HepG2 (cell line): ENCODE data around the gene EFCAB8. TPM values are rescaled to one million over a fixed set of nuclear protein-coding genes. Genes with fewer than 3 reads are reported as not detected.
A peak's percentile ranks its signal among the peaks of the same experiment; 100 is the strongest.

Experiments
- ARID5B ChIP-seq: IDR thresholded peaks from 2 replicates; pipeline ENCODE4 v1.4.0; 2020; ENCODE audit warnings: mild to moderate bottlenecking, missing genetic modification reagents
- DNMT3B ChIP-seq: conservative IDR thresholded peaks from 2 replicates; pipeline ENCODE4 v1.6.1; 2016; ENCODE audit warnings: missing biosample characterization, control low read depth
- FOSL1 ChIP-seq: sonication (generic); formaldehyde crosslinking; IDR thresholded peaks from 2 replicates; pipeline ENCODE4 v1.9.0; 2021; ENCODE audit warnings: missing genetic modification reagents, borderline replicate concordance
- IKZF4 ChIP-seq: sonication (generic); formaldehyde crosslinking; IDR thresholded peaks from 2 replicates; pipeline ENCODE4 v1.5.1; 2020; ENCODE audit warnings: borderline replicate concordance, mild to moderate bottlenecking, low read depth, missing genetic modification reagents; ENCODE audit errors: not compliant biosample characterization
- MIXL1 ChIP-seq: IDR thresholded peaks from 2 replicates; pipeline ENCODE4 v1.6.1; 2016
- MTERF4 ChIP-seq: sonication (generic); formaldehyde crosslinking; IDR thresholded peaks from 2 replicates; pipeline ENCODE4 v1.8.0; 2023; ENCODE audit warnings: mild to moderate bottlenecking, missing genetic modification reagents
- POLR2AphosphoS5 ChIP-seq: IDR thresholded peaks from 2 replicates; pipeline ENCODE4 v1.6.1; 2012; ENCODE audit warnings: low read depth, low read length
- PPARG ChIP-seq: conservative IDR thresholded peaks from 2 replicates; pipeline ENCODE4 v1.6.1; 2016; ENCODE audit warnings: missing biosample characterization, missing genetic modification reagents
- RARA ChIP-seq: IDR thresholded peaks from 2 replicates; pipeline ENCODE4 v1.6.1; 2016; ENCODE audit warnings: missing genetic modification reagents, missing compliant biosample characterization
- RXRA ChIP-seq: sonication (generic); formaldehyde crosslinking; IDR thresholded peaks from 2 replicates; pipeline ENCODE4 v1.5.1; 2020; ENCODE audit warnings: missing genetic modification reagents
- SETDB1 ChIP-seq: sonication (generic); formaldehyde crosslinking; IDR thresholded peaks from 2 replicates; pipeline ENCODE4 v1.5.1; 2020; ENCODE audit warnings: missing genetic modification reagents, mild to moderate bottlenecking, borderline replicate concordance
- SNAPC2 ChIP-seq: sonication (generic); formaldehyde crosslinking; IDR thresholded peaks from 2 replicates; pipeline ENCODE4 v1.8.1; 2022; ENCODE audit warnings: mild to moderate bottlenecking, missing genetic modification reagents
- TOE1 ChIP-seq: sonication (generic); formaldehyde crosslinking; IDR thresholded peaks from 2 replicates; pipeline ENCODE4 v1.4.0; 2020; ENCODE audit warnings: mild to moderate bottlenecking, missing genetic modification reagents
- USF2 ChIP-seq, 2 experiments: sonication (generic) in 1 of 2; formaldehyde crosslinking in 1 of 2; IDR thresholded peaks; 2 replicates each; pipeline versions ENCODE4 v1.5.1 to v1.6.1; 2011 to 2020; ENCODE audit warnings: borderline replicate concordance in 1 of 2, low read depth in 1 of 2, low read length in 1 of 2, mild to moderate bottlenecking in 1 of 2, missing genetic modification reagents in 1 of 2, moderate library complexity in 1 of 2
- XRCC5 ChIP-seq: fragments of 200-400 bp; formaldehyde crosslinking; optimal IDR thresholded peaks from 2 replicates; pipeline ENCODE3; 2017; ENCODE audit warnings: mild to moderate bottlenecking, low read length
- ZBTB44 ChIP-seq: sonication (generic); formaldehyde crosslinking; IDR thresholded peaks from 2 replicates; pipeline ENCODE4 v1.4.0; 2020; ENCODE audit warnings: missing genetic modification reagents
- ZFP36 ChIP-seq: fragments of 150-350 bp; IDR thresholded peaks from 2 replicates; pipeline ENCODE4 v1.6.1; 2018; ENCODE audit warnings: borderline replicate concordance, low read length, low read depth; ENCODE audit not compliant: partially characterized antibody
- ZNF20 ChIP-seq: sonication (generic); formaldehyde crosslinking; IDR thresholded peaks from 2 replicates; pipeline ENCODE4 v1.4.0; 2020; ENCODE audit warnings: mild to moderate bottlenecking, moderate library complexity, missing genetic modification reagents
- ZNF235 ChIP-seq: sonication (generic); formaldehyde crosslinking; IDR thresholded peaks from 2 replicates; pipeline ENCODE4 v1.8.1; 2023; ENCODE audit warnings: mild to moderate bottlenecking, missing genetic modification reagents, borderline replicate concordance
- ZNF484 ChIP-seq: sonication (generic); formaldehyde crosslinking; IDR thresholded peaks from 2 replicates; pipeline ENCODE4 v1.5.1; 2020; ENCODE audit warnings: mild to moderate bottlenecking, low read depth, missing genetic modification reagents, borderline replicate concordance
- ZNF567 ChIP-seq: sonication (generic); formaldehyde crosslinking; IDR thresholded peaks from 2 replicates; pipeline ENCODE4 v1.8.1; 2023; ENCODE audit warnings: mild to moderate bottlenecking, missing genetic modification reagents, borderline replicate concordance
- ZSCAN20 ChIP-seq: sonication (generic); formaldehyde crosslinking; IDR thresholded peaks from 2 replicates; pipeline ENCODE4 v1.4.0; 2020; ENCODE audit warnings: missing genetic modification reagents, mild to moderate bottlenecking, borderline replicate concordance
- polyA plus RNA-seq, 8 experiments: library from polyadenylated mRNA; depleted of rRNA in 3 of 8; stranded (reverse) in 7 of 8; unstranded in 1 of 8; fragments of >200 nt; fragmentation: Illumina TruSeq in 4 of 8; extraction: Trizol in 4 of 8; gene quantifications; 2 replicates each; pipeline versions ENCODE4 v1.2.1 to v1.2.3, GENCODE V29; 2011 to 2016; ENCODE audit warnings: low read depth in 4 of 8, missing spikeins in 1 of 8, mixed read lengths in 1 of 8; ENCODE audit not compliant: insufficient read depth in 1 of 8
- total RNA-seq, 5 experiments: library from RNA; depleted of rRNA; stranded (reverse); fragments of >200 nt; fragmentation: Illumina TruSeq; extraction: Trizol; gene quantifications; 2 replicates each; pipeline ENCODE4 v1.2.3, GENCODE V29; 2016; ENCODE audit warnings: low read depth in 1 of 5

The EFCAB8 gene
- total and polyA plus RNA-seq, 2 of the 13 experiments (the other 11 are each of a cell fraction or from before 2014, with no cell fraction given): 0.15 to 0.22 TPM

GRCh38 chr20:33006776-33007375 is 148.2 kb downstream of the EFCAB8 start (continued):
- TF ChIP-seq ARID5B (CRISPR knock-in tag) (no peak), RARA (peak; percentile 49; the same call in 1 of the 2 replicates), USF2 (IDR thresholded peaks at IDR 0.05; ENCODE audit: low read depth, low read length) (no peak; the same call in 1 of the 2 replicates), USF2 (CRISPR knock-in tag; IDR thresholded peaks at IDR 0.05; ENCODE audit: borderline replicate concordance) (no peak), MIXL1 (CRISPR knock-in tag) (0 out of 2 replicates have a peak, but pooled peaks have one; percentile 9), TOE1 (CRISPR knock-in tag) (no peak), POLR2AphosphoS5 (no peak; the same call in 1 of the 2 replicates), ZNF484 (no peak), ZNF235 (CRISPR knock-in tag) (no peak), ZBTB44 (CRISPR knock-in tag) (no peak), IKZF4 (CRISPR knock-in tag) (no peak), ZNF567 (CRISPR knock-in tag) (no peak), FOSL1 (CRISPR knock-in tag) (no peak), RXRA (CRISPR knock-in tag) (no peak), MTERF4 (CRISPR knock-in tag) (peak; percentile 70; the same call in 1 of the 2 replicates), SETDB1 (CRISPR knock-in tag) (no peak), ZFP36 (no peak), XRCC5 (no peak), ZSCAN20 (CRISPR knock-in tag) (no peak), ZNF20 (CRISPR knock-in tag) (no peak), SNAPC2 (no peak), DNMT3B (CRISPR knock-in tag) (no peak), PPARG (CRISPR knock-in tag) (no peak)
